Effector CD8-positive, alpha-beta T cell (primary cell): ENCODE measurements around the gene LAMTOR1.
A peak's percentile ranks its signal among the peaks of the same experiment; 100 is the strongest.
"Not testable (repeated sequence)": the region's sequence is repeated elsewhere in the genome, so short reads cannot be mapped to it uniquely, and the experiment has no call there.

ENCODE experiments used
- DNase-seq: peaks from one replicate; lab custom pipeline; 2025; lab: John Stamatoyannopoulos, UW
- total RNA-seq, 4 experiments: gene quantifications; one replicate each; lab custom pipeline; 2026; lab: John Stamatoyannopoulos, UW

Gene LAMTOR1
- 42.0 to 49.3 (median 47.4) reads per million in 4 experiments for total RNA-seq

GRCh38 chr11:72102946-72103753, at the start of gene LAMTOR1:
Gene LAMTOR1 (minus strand): TSS chr11:72103297. CDS start chr11:72103224, 73 bp downstream.
- DNase-seq = peak; percentile 97

DNA sequence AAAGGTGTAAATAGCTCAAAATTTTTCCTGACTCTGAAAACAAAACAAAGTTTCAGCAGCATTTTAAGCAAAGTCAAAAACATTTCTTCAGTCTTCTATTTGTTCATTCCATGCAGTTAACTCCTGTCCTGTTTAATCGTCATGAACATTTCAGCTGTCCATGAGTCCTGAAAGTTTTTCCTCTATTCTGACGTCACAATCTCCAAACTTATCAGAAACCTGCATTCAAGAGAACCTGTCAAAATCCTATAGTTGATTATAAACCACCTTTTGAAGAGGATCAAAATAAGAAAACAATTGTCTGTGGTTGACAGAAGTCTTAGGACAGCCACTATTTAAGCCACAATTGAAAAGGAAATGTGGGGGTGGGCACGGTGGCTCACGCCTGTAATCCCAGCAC, 47.8 kb upstream of the LAMTOR1 start:
- no peak for DNase-seq

DNA sequence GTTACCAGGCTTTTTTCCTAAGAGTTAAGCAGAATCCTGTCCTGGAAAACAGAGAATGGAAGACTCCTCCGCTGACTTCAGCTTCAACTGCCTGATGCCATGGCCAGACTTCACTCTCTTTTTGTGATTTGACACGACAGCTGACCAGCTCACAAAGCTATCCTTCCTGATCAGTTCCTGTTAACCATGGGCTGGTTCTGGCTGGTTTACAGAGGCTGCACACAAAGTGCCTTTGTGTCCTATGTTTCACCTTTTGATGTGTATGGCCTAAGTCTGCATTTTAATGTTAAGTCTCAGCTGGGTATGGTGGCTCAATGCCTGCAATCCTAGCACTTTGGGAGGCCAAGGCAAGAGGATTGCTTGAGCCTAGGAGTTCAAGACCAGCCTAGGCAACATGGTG, 43.5 kb upstream of the LAMTOR1 start:
- no peak for DNase-seq

DNA sequence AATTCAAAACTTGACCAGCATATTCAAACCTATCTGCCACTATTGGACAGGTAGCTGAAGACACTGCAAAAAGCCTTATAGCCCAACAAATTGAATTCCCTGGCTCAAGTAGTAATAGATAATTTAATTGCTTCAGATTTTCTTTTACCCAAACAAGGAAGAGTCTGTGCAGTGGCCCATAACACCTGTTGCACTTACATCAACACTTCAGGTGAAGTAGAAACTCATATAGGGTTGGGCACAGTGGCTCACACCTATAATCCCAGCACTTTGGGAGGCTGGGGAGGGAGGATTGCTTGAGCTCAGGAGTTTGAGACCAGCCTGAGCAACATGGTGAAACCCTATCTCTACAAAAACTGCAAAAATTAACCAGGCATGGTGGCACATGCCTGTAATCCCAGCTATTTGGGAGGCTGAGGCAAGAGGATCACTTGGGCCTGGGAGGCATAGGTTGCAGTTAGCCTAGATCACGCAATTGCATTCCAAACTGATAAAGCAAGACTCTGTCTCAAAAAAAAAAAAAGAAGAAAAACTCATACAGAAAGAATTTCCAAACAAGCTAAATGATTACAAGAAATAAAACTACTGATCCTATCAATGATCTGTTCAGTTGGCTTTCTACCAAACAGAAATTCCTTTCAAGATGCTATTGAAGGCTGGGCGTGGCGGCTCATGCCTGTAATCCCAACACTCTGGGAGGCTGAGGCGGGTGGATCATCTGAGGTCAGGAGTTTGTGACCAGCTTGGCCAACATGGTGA, 41.9 kb upstream of the LAMTOR1 start:
- no peak for DNase-seq

- not testable (repeated sequence) for DNase-seq
Observed at GRCh38 chr11:72142543-72142942, 39.4 kb upstream of the LAMTOR1 start.

DNA sequence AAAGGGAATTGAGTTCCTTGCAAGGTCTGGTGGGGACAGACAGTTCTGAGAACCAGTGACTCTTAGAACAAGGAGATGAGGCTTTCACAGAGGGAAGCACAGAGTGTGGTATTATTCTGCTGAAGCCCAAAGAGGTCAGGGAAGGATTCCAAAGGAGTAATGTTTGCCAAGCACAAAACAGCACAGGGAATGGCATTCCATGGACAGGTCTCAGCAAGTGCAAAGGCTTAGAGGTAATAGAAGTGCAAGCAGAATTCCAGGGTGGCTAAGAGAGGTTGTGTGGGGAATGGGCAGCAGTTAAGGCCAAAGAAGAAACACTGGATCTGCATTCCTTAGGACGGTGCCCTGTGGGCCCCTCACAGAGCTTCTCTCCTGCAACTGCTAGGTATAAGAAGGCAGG, 39.0 kb upstream of the LAMTOR1 start:
- not testable (repeated sequence) for DNase-seq

GRCh38 chr11:72141066-72141465, 38.0 kb upstream of the LAMTOR1 start:
- DNase-seq = no peak

- no peak for DNase-seq
Observed at GRCh38 chr11:72140661-72141060, 37.6 kb upstream of the LAMTOR1 start.

- DNase-seq = no peak
Observed at GRCh38 chr11:72139500-72139899, 36.4 kb upstream of the LAMTOR1 start.

- no peak for DNase-seq
Observed at GRCh38 chr11:72138821-72139390, 35.8 kb upstream of the LAMTOR1 start.

- DNase-seq = no peak
Observed at GRCh38 chr11:72136684-72137262, 33.7 kb upstream of the LAMTOR1 start.

DNA sequence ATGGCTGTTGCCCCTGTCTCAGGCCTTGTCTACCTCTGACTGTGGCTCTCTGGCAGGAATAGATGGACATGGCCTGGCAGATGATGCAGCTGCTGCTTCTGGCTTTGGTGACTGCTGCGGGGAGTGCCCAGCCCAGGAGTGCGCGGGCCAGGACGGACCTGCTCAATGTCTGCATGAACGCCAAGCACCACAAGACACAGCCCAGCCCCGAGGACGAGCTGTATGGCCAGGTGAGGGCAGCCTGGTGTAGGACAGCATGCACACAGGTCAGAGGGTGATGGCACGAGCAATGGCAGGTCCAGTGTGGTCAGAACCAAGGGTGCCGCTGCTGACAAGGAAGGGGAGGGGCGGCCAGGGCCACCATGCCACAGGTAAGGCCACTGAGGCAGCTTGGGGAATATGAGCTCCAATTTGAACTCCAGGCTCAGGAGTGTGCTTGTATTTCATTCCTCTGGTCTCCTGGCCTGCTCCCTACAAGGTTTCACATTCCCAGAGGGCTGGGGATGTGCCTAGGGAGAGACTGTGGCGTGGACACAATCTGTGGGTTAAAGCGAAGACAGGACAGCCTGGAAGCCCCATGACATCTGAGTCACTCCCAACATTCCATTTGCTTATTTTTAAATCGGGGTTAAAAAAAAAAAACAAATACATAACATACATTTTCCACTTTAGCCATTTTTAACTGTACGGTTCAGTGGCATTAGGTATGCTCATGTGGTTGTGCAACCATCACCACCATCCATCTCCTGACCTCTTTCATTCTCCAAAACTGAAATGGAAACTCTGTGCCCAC, 33.0 kb upstream of the LAMTOR1 start:
- no peak for DNase-seq

GRCh38 chr11:72135473-72135872, 32.4 kb upstream of the LAMTOR1 start, which contains the start of gene FOLR3:
Gene FOLR3 (plus strand): TSS chr11:72135725. CDS start chr11:72135953, 228 bp downstream.
- not testable (repeated sequence) for DNase-seq

DNA sequence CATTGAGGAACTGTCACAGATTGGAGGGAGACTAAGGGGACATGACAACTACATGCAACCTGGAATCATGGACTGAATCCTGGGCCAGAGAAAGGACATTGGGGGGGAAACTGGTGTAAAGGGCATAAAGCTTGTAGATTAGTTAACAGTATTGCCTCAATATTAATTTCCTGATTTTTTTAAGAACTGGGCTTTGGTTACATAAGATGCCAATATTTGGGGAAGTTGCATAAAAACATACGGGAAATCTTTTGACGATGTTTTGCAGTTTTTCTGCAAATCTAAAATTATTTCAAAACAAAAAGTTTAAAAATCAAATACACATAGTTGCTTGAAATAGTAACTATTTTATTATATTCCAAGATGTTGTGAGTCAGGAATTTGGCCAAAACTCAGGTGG, 29.5 kb upstream of the LAMTOR1 start:
- no peak for DNase-seq

DNA sequence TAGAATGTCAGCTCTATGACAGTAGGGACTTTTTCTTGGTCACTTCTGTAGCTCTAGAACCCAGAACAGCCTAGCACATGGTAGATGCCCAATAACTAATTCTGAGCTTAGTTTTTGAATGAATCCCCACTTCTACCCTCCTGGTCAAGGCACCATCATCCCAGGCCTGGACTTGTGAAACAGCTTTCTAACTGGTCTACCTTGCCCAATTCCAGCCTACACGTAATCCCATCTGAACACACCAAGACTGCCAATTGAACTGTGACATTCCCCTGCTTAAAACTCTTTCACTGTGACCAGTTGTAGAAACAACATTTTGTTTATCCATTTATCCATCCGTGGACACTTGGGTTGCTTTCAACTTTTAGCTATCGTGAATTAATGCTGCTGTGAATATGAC, 26.3 kb upstream of the LAMTOR1 start:
- DNase-seq = no peak

GRCh38 chr11:72127923-72128322, 24.8 kb upstream of the LAMTOR1 start:
- DNase-seq = no peak

- no peak for DNase-seq
Observed at GRCh38 chr11:72125956-72126355, 22.9 kb upstream of the LAMTOR1 start.

DNA sequence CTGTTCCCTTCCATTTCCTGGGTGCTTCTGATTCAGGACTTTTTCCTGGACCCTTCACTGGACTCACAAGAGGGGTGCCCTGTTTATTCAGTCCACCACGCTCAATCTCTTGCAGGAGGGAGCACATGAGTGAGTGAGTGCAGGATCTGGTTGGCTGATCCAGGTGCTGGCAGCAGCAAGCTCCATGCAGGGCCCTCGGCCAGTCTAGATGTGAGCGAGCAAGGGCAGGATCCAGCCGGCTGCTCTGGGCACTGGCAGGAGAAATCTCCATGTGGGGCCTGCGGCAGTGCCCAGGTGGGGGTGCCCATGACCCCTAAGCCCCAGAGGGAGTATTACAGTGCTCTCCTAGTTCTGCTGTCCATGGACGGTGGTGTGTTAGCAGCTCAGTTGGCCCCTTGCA, 20.9 kb upstream of the LAMTOR1 start:
- no peak for DNase-seq

GRCh38 chr11:72123117-72123653, 20.1 kb upstream of the LAMTOR1 start:
- DNase-seq = no peak

GRCh38 chr11:72122607-72123006, 19.5 kb upstream of the LAMTOR1 start:
- DNase-seq = no peak

GRCh38 chr11:72120930-72121329, 17.8 kb upstream of the LAMTOR1 start:
- DNase-seq = no peak
